Upper lobe of right lung (tissue), 1 donor: ENCODE results near the gene CRYGS. TPM values are rescaled to one million over a fixed set of nuclear protein-coding genes. Genes with fewer than 3 reads are reported as not detected.
"Not testable (repeated sequence)": the region's sequence is repeated elsewhere in the genome, so short reads cannot be mapped to it uniquely, and the experiment has no call there.

ENCODE experiments used
- ATAC-seq: fragments of 200-7000 bp; cut with Tn5 transposase; one replicate; pipeline ENCODE4 v1.9.1; 2020; ENCODE audit warnings: mild to moderate bottlenecking, moderate library complexity
- DNase-seq: peaks from one replicate; pipeline ENCODE4 v3.0.0-alpha.2; 2020
- H3K27ac ChIP-seq: fragments of 200-600 bp; one replicate; pipeline ENCODE4 v1.8.0; 2022
- H3K27me3 ChIP-seq: fragments of 200-600 bp; one replicate; pipeline ENCODE4 v1.8.0; 2022; ENCODE audit warnings: mild to moderate bottlenecking
- H3K36me3 ChIP-seq: fragments of 200-600 bp; one replicate; pipeline ENCODE4 v1.8.0; 2022
- H3K4me1 ChIP-seq: fragments of 200-600 bp; one replicate; pipeline ENCODE4 v1.8.0; 2022
- H3K4me3 ChIP-seq: fragments of 200-600 bp; one replicate; pipeline ENCODE4 v1.8.0; 2022; ENCODE audit warnings: mild to moderate bottlenecking
- H3K9me3 ChIP-seq: fragments of 200-600 bp; one replicate; pipeline ENCODE4 v1.8.0; 2022
- intact Hi-C: fragments of 100-400 bp; cut with DNase I; formaldehyde crosslinking; loops from one replicate; pipeline ENCODE4 v1.11.0; 2022
- total RNA-seq: library from RNA; stranded (reverse); fragmentation: NEBNext Ultra II Directional; extraction: Animal tissue kit (Norgen Biotek cat#: 25700); gene quantifications from one replicate; pipeline ENCODE4 v1.2.1, GENCODE V29; 2021
- TF ChIP-seq, protein P1 (sequence below): fragments of 200-600 bp; IDR thresholded peaks from one replicate; pipeline ENCODE4 v1.8.0; 2022; ENCODE audit warnings: antibody characterized with exemption
- donor health status: DM: no; HTN: yes; CAD: no; lungs with severe emphysema.

The CRYGS gene
- total RNA-seq, 1 donor from 2014 or later: 3.8 TPM

DNA sequence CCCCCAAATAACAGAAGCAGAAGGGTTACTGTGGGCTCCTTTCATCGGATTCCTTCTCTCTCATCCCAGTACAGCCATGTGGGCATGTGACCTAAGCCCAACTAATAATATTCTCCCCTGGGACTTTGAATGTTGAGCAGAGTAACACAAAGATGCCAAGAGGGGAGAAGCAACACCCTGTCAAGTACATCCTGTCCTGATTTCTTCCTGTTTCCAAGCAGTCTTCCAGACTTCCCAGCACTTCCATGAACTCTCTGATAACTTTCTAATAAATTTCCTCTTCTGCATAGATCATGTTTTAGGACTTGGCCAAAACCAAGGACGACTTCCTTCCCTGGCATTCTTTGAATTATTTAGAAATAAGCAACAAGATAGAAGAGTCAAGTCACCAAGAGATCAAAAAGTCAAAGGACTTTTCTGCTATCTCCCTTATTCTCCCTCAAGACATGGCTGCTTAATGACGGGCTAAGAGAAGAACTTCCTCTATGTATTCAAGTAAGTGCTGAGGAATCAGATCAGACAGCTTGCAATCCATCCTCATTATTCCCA is 37.9 kb downstream of the CRYGS start:
- Histone ChIP-seq H3K4me3 (no peak overlapping the region), H3K27ac (no peak overlapping the region), H3K4me1 (no peaks in the 10 kb centered on the region), H3K9me3 (no peaks in the 10 kb centered on the region), H3K36me3 (no peaks in the 10 kb centered on the region), H3K27me3 (no peaks in the 10 kb centered on the region)
- intact Hi-C loops: no loop called here
- ATAC-seq (no peak), DNase-seq (no peak)
- TF ChIP-seq, protein P1, sequence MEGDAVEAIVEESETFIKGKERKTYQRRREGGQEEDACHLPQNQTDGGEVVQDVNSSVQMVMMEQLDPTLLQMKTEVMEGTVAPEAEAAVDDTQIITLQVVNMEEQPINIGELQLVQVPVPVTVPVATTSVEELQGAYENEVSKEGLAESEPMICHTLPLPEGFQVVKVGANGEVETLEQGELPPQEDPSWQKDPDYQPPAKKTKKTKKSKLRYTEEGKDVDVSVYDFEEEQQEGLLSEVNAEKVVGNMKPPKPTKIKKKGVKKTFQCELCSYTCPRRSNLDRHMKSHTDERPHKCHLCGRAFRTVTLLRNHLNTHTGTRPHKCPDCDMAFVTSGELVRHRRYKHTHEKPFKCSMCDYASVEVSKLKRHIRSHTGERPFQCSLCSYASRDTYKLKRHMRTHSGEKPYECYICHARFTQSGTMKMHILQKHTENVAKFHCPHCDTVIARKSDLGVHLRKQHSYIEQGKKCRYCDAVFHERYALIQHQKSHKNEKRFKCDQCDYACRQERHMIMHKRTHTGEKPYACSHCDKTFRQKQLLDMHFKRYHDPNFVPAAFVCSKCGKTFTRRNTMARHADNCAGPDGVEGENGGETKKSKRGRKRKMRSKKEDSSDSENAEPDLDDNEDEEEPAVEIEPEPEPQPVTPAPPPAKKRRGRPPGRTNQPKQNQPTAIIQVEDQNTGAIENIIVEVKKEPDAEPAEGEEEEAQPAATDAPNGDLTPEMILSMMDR: no peak

DNA sequence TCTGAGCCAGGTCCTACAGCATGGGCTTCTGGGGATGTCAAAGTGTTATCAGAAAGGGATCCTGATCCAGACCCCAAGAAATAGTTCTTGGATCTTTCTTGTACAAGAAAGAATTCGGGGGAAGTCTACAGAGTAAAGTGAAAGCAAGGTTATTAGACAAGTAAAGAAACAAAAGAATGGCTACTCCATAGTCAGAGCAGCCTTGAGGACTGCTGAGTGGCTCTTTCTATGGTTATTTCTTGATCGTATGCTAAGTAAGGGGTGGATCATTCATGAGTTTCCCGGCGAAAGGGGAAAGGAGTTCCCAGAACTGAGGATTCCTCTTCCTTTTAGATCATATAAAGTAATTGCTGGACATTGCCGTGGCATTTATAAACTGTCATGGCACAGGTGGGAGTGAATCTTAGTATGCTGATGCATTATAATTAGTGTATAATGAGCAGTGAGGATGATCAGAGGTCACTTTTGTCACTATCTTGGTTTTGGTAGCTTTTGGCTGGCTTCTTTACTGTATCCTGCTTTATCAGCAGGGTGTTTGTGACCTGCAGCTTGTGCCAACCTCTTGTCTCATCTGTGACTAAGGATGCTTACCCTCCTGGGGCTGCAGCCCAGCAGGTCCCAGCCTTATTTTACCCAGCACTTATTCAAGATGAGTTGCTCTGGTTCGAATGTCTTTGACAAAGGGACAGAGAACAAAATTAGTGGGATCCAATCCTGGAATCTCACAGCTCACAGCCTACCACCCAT is 41.0 kb downstream of the CRYGS start:
- H3K4me3 ChIP-seq: no peak overlapping the region
- ATAC-seq: no peak
- TF ChIP-seq, protein P1: no peak

GRCh38 chr3:186502138-186502948 is 41.8 kb downstream of the CRYGS start:
- DNase-seq (no peak), ATAC-seq (no peak)
- no peak overlapping the region for H3K4me3 ChIP-seq

More for the DNA sequence above, 41.0 kb downstream of the CRYGS start:
- H3K27me3 ChIP-seq: no peaks in the 10 kb centered on the region
- intact Hi-C loops: no loop called here
- no peak for DNase-seq
- no peaks in the 10 kb centered on the region for H3K4me1 ChIP-seq
- H3K27ac ChIP-seq: no peak overlapping the region
- no peaks in the 10 kb centered on the region for H3K9me3 ChIP-seq
- no peaks in the 10 kb centered on the region for H3K36me3 ChIP-seq

DNA sequence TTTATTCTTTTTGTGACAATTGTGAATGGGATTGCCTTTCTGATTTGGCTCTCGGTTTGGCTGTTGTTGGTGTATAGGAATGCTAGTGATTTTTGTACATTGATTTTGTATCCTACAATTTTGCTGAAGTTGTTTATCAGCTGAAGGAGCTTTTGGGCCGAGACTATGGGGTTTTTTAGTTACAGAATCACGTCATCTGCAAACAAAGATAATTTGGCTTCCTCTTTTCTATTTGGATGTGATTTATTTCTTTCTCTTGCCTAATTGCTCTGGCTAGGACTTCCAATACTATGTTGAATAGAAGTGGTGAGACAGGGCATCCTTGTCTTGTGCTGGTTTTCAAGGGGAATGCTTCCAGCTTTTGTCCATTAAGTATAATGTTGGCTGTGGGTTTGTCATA is 44.2 kb downstream of the CRYGS start:
- H3K4me3 ChIP-seq, H3K27me3 ChIP-seq, H3K4me1 ChIP-seq, H3K27ac ChIP-seq, H3K36me3 ChIP-seq, DNase-seq, H3K9me3 ChIP-seq, intact Hi-C loops, ATAC-seq: not testable (repeated sequence)

More at GRCh38 chr3:186502138-186502948, 41.8 kb downstream of the CRYGS start:
- no peaks in the 10 kb centered on the region for H3K4me1 ChIP-seq
- H3K27ac ChIP-seq: no peak overlapping the region
- H3K9me3 ChIP-seq: no peaks in the 10 kb centered on the region
- no peaks in the 10 kb centered on the region for H3K36me3 ChIP-seq
- intact Hi-C loops: no loop called here
- TF ChIP-seq, protein P1: no peak
- H3K27me3 ChIP-seq: no peaks in the 10 kb centered on the region

DNA sequence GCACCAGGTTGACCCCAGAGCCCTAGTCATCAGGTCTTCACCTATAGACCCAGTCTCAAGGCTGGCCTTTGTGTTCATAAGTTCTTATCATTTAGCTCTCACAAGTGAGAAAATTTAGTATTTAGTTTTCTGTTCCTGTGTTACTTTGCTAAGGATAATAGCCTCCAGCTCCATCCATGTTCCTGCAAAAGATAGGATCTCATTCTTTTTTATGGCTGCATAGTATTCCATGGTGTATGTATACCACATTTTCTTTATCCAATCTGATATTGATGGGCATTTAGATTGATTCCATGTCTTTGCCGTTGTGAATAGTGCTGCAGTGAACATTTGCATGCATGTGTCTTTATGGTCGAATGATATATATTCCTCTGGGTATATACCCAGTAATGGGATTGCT is 46.2 kb downstream of the CRYGS start:
- H3K36me3 ChIP-seq, H3K9me3 ChIP-seq, H3K27me3 ChIP-seq, H3K4me1 ChIP-seq, ATAC-seq, H3K27ac ChIP-seq, DNase-seq, H3K4me3 ChIP-seq, intact Hi-C loops: not testable (repeated sequence)

GRCh38 chr3:186497608-186498007 is 46.6 kb downstream of the CRYGS start:
- intact Hi-C loops: no loop called here
- Histone ChIP-seq H3K4me3 (no peak overlapping the region), H3K27me3 (no peaks in the 10 kb centered on the region), H3K4me1 (no peaks in the 10 kb centered on the region), H3K36me3 (no peaks in the 10 kb centered on the region), H3K9me3 (no peaks in the 10 kb centered on the region), H3K27ac (no peak overlapping the region)
- DNase-seq (no peak), ATAC-seq (no peak)
- TF ChIP-seq, protein P1: no peak
